Midbrain (tissue), 1 donor: Measurements from ENCODE around the gene LRRK1.

Experiments used
- DNase-seq: peaks from one replicate; lab custom pipeline; 2025; lab: John Stamatoyannopoulos, UW

The LRRK1 gene

GRCh38 chr15:101112336-101113113 lies 193.4 kb downstream of the LRRK1 start:
- DNase-seq = no peak

DNA sequence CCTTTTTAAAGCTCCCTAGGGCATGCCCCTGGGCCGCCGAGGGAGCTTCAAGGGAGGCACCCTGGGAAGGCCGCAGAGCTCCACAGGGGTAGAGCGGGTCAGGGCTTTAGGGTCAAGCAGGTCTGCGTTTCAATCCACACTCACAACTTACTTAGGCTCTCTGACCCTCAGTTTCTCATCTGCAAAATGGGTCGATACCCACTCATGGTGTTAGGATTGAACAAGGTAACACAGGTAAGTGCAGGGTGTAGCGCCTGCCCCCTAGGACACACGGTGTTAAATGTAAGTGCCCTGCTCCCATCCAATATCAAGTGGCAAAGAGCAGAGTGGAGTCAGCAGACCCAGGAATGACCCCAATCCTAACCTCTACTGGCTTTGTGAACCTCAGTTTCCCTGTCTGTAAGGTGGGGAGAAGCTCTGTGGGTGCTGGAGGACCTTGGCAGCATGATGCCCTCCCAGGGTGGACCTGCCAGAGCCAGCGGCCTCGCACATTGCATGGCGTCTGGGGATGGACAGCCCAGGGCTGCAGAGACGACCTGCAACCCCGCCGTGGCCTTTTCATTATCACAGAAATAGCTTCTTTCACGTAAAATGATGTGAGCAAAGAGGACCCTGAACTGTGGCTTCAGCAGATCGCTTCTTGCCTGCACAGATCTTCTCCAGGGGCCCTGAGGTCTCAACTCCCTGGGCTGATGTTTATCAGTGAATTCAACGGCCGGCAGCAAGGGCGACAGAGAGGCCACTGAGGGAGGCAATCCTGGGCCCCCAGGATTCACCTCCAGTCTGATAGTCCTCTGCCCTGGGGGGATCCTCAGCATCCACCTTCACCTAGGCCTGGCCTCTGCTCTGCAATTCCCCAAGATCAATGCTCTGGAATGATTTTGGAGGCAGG lies 194.2 kb downstream of the LRRK1 start:
- no peak for DNase-seq

- DNase-seq = no peak
Observed at GRCh38 chr15:101114166-101114565, 195.0 kb downstream of the LRRK1 start.

GRCh38 chr15:101114610-101115009 lies 195.5 kb downstream of the LRRK1 start:
- DNase-seq = no peak

GRCh38 chr15:101115393-101115785 lies 196.2 kb downstream of the LRRK1 start:
- DNase-seq = no peak

- DNase-seq = no peak
Observed at GRCh38 chr15:101115786-101116680, 196.9 kb downstream of the LRRK1 start.

GRCh38 chr15:101116681-101116976 lies 197.5 kb downstream of the LRRK1 start:
- DNase-seq = no peak

- no peak for DNase-seq
Observed at GRCh38 chr15:101118116-101118515, 199.0 kb downstream of the LRRK1 start.

- DNase-seq = no peak
Observed at GRCh38 chr15:101118615-101119014, 199.5 kb downstream of the LRRK1 start.

DNA sequence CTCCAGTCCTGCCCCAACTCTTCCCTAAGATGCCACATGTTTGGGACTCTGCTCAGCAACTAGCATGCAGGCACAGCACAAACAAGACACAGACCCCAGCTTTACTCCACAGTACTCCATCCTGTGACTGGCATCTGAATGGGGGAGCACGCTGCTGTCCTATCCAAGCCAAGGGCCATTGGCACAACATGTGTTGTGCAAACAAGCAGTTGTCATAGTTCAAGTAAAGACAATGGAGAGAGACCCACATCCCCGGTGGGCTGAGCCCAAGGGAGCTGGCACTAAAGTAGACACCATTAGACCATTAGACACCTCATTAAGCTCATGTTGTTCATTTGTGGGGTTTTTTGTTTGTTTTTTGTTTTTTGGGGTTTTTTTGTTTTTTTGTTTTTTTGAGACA lies 200.0 kb downstream of the LRRK1 start:
- no peak for DNase-seq
